Effector CD8-positive, alpha-beta T cell (primary cell): ENCODE data around the gene DNMBP.
"Not testable (repeated sequence)": the region's sequence is repeated elsewhere in the genome, so short reads cannot be mapped to it uniquely, and the experiment has no call there.

Experiments used
- DNase-seq: peaks from one replicate; lab custom pipeline; 2025; lab: John Stamatoyannopoulos, UW

DNMBP gene

GRCh38 chr10:99860466-99860865 lies 149.3 kb downstream of the DNMBP start:
- no peak for DNase-seq

DNA sequence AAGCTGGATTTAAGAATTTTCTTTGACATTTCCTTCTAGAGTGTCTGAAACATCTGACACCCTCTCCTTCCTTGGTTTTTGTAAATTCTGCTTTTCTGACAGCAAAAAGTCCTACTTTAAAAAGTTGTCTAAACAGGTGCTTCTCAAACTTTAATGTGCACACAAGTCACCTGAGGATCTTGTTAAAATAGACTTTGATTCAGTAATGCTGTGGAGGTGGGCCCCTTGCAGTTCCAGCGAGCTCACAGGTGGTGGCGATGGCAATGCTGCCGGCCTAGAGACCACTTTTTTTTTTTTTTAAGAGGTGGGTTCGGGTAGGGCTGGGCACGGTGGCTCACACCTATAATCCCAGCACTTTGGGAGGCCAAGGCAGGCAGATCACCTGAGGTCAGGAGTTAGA lies 150.2 kb downstream of the DNMBP start:
- no peak for DNase-seq

DNA sequence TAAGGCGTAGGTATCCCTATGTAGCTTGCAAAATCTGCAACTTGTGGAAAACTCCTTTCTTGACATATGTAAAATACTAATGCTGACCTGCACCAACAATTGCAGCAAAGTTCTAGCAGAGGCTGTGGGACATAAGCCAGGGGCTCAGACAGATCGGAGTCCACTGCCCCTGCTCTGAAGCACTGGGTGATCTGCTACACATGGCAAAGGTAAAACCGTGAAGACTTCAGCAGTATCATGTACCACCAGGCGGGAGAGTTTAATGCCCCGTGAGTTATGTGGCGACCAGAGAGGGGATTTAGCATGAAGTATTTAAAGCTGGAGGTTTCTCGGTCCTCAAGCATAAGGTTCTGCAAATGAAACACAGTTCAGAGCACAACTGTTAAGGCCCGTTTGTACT lies 150.9 kb downstream of the DNMBP start:
- DNase-seq: no peak

DNA sequence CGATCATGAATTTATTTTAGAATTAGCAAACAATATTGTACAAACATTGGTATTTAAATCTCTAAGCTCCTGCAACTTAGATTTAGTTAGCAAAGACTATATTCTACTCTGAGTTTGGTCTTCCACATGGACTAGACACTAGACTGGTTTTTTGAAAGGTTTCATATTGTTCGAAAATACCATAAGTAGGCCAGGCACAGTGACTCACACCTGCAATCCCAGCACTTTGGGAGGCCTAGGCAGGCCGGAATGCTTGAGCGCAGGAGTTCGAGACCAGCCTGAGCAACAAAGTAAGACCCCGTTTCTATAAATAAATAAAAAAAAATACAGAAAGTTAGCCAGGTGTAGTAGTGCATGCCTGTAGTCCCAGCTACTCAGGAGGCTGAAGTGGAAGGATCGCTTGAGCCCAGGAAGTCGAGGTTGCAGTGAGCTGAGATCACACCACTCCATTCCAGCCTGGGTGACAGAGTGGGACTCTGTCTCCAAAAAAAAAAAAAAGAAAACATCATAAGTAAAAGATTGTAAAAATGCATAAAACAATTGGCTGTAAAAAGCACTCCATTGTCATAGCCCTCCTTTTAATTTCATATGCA lies 154.2 kb downstream of the DNMBP start:
- no peak for DNase-seq

- DNase-seq: no peak
Observed at GRCh38 chr10:99854860-99855259, 154.9 kb downstream of the DNMBP start.

DNA sequence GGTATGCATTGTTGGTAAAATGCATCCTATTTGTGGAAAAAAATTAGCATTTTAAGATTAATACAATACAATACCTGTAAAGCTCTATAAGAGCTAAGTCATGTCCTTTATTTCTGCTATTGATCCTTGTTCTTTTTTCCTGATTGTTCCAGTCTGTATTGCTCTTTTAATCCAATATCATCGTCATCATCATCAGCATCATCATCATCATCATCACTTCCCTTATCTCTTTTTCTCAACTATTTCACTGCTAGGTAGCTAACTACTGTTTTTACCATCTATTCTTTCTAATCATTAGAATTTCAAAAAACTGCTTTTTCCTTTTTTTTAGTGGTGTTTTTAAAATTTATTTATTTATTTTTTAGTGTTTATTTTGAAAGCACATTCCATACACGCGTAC lies 156.1 kb downstream of the DNMBP start:
- DNase-seq: no peak

DNA sequence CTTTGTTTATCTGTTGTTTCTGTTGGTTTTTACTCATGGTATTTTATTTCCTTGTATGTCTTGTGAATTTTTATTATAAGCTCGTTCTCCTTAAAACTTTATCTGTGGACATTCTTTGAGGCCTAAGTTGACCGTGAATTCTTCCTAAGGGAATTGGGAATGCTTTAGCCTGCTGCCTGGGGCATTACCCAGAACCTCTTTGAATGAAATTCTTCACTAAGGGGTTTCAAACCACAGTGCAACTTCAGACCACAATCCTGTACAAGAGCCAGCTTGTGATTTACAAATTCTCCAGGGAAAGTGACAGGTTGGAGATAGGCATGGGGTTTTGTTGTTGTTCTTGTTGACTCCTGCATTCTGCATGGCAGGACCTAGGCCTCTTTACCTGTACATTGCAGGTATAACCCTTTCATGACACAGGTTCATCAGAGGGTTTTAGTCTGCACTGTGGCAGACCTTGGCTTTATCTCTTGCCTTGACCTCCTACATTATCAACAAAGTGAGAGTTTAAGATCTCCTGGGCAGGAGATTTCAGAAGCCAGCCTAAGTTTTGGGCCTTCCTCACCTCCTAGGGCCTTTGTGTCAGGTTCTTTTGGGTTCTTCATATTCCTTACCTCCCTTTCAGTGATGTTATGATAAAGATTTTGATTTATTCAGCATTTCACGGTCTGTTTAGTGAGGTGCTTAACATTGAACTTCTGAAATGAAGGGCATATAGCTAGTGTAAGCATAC lies 157.1 kb downstream of the DNMBP start:
- DNase-seq: no peak

DNA sequence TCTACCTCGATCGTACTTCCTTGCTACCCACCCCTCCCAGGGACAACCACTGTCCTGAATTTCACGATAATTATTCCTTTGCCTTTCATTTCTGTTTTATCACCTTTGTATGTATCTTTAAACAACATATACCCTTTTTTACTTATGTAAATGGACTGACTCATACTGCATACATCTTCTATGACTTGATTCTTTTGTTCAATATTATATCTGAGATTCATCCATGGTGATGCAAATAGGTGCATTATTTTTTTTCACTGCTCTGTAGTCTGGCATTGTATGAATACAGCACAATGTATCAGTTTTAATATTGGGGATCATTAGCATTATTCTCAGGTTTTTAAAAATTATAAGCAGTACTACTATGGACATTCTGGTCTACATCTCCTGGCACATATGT lies 157.9 kb downstream of the DNMBP start:
- DNase-seq: no peak

DNA sequence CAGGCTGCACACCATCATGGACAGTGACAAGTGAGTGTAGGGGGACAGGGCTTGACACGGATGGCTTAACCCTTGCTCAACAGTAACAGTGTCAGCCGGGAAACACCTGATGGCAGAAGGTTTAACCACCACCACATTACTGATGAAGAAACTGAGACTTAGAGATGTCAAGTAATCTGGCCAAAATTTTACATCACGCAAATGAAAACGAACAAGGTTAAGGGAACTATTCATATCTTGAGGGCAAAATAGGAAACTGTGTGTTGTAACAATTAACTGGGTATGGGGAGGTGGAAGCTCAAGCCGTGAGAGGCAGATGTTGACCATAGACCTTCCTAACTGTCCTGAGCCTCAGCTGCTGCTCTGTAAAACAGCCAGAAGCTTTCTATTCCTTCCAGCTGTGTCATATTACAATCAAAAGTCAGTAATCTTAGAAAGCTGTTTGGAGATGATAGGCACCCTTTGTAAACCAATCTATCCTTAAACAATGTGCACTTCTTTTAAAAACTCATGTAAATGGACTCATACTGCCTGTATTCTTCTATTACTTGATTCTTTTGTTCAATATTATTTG lies 158.9 kb downstream of the DNMBP start:
- DNase-seq: no peak

- DNase-seq: no peak
Observed at GRCh38 chr10:99850021-99850766, 159.6 kb downstream of the DNMBP start.

DNA sequence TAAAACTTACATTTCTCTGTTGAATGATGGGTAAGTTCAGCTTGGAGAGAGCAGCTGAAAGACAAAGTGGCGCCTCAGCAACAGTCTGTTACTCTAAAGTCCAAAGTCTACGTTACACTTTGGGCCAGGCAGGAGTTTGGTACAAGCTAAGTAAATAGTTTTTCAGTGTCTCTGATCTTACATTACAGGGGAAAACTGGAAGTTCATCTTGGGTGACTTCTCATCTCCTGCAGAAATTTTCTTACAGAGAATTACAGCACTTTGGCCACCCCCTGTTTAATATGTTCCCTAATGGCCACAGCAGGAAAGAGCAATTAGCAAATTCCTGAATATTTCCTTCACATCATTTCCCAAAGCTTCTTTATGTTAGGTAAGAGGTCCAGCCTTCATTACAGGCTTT lies 160.2 kb downstream of the DNMBP start:
- no peak for DNase-seq

DNA sequence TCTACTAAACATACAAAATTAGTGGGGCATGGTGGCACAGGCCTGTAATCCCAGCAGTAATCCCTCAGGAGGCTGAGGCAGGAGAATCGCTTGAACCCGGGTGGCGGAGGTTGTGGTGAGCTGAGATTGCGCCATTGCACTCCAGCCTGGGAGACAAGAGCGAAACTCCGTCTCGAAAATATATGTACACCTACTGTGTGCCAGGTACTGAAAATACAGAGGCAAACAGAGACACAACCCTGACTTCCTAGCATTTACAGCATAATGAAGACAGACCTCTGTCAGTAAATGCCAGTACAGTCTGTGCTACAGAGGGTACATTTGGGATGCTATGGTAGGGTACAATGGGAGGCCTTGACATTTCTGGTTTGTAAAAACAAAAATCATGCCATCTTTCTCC lies 160.7 kb downstream of the DNMBP start:
- no peak for DNase-seq

- peak; percentile 51 for DNase-seq
Observed at GRCh38 chr10:99845837-99846382, 163.8 kb downstream of the DNMBP start.

GRCh38 chr10:99844433-99844955 lies 165.3 kb downstream of the DNMBP start:
- DNase-seq: no peak

DNA sequence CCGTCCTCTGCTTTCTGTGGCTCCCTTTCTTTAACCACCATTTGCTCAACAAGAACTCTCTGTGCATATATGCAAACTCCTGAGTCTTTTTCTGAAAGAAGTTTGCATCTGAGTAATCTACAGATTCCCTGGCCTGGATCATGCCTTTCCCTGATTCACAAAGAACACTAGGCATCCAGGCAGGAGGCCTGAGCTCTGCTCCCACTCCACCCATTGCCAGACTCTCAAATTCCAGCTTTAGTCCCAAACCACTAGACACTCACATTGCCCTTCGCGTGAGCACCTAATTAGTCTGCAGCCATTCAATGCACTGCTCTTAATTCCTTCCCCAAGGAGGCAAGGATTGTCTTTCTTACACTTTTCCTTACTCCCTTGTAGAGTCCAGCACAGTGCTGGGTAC lies 166.4 kb downstream of the DNMBP start:
- DNase-seq: no peak

- no peak for DNase-seq
Observed at GRCh38 chr10:99841746-99842145, 168.0 kb downstream of the DNMBP start.

DNA sequence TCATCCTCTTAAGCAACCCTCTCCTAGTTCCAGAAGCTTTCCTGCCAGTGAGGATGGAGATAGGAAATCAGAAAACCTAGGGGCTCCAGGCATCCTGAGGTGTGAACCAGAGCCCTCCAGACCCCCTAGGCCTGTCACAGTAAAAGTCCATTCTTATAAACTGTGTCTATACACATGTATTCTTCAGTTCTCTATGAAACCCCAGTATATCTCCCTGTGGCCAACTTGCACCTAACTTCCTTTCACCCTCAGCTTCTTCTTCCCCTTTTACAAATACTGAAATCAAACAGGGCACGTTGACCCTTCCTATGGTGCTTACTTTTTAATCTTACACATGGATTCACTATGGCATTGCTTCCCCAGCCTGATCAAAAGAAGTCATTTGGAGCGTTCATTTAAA lies 168.9 kb downstream of the DNMBP start:
- not testable (repeated sequence) for DNase-seq

DNA sequence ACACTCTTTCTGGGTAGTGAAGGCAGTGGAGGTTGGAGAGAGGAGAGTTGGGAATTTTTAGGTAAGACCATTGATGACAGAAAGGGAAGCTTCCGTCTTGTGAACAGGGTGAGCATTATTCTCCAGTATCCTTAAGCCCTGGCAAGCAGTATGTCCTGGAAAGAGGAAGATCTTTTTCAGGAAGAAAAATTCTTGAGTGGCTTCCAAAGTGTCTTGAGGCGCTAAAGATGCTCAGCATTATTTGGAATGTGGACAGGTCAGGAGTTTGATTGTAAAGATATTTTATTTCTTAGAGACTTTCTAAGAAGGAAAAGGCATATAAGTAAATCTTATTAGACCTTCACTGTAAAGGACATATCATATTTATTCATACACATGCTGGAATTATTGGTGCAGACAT lies 173.0 kb downstream of the DNMBP start:
- DNase-seq: no peak

DNA sequence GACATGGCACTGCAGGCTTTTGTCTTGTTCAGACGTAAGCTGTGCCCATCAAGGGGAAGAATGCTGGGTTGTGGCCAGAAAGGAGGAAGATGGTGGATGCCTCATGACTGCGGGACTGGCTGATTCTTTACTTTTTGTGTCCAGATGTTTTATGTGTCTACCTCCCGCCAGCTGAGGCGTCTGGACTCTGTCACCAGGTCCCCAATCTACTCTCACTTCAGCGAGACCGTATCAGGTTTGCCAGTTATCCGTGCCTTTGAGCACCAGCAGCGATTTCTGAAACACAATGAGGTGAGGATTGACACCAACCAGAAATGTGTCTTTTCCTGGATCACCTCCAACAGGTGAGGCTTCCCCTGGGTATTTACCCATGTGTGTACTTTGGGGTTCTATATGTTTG lies 173.8 kb downstream of the DNMBP start:
- no peak for DNase-seq

- DNase-seq: no peak
Observed at GRCh38 chr10:99834410-99834809, 175.3 kb downstream of the DNMBP start.

DNA sequence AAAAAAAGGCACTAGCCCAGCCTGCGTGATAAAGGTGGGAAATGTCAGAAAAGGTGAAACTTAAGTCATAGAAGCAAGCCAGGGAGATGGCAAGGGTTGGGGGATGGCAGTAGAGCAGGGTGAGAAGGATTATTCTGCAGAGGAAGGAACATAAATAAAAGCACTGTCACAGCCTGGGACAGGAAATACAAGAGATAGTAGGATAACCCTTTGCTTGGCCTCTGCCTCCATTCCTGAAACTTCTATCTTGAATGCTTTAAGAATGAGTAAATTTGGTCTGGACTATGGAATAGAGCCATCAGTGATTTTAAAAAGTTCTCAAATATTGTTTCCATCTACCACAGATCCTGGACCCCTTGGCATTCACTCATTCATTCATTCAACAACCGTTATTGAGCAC lies 177.3 kb downstream of the DNMBP start:
- no peak for DNase-seq

GRCh38 chr10:99828464-99828863 lies 181.3 kb downstream of the DNMBP start:
- DNase-seq: no peak
